Fibroblast of pulmonary artery (primary cell): ENCODE measurements around the gene ZAR1.

Experiments used
- DNase-seq: peaks from one replicate; pipeline ENCODE4 v3.0.0-alpha.2; 2010; ENCODE audit warnings: low read depth
- H3K4me3 ChIP-seq: replicated peaks from 2 replicates; pipeline ENCODE4 v1.5.1; 2011; ENCODE audit warnings: low read depth, mild to moderate bottlenecking, control low read depth, low read length, moderate library complexity
- TF ChIP-seq, protein P1 (sequence below): IDR thresholded peaks from 2 replicates; pipeline ENCODE4 v1.5.1; 2011; ENCODE audit warnings: mild to moderate bottlenecking, control low read depth, low read length, inconsistent platforms; ENCODE audit errors: missing control alignments

The ZAR1 gene

DNA sequence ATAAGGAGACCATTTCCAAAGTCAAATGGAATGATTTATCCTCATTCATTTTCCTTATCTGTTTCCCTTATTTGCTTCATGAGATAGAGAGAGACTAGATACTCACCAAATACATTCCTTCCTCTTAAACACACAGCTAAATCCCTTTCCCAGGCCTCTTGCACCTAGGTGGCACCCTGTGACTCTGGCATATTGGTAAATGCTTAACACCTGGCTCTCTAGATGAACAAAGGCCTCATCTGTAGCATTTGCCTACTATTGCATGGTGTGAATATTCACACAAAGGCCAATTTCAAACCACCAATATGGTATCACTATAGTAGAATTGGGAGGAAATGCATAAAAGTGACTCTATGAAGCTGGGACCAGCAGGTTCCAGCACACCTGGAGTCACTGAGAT lies 29.1 kb upstream of the ZAR1 start:
- DNase-seq = no peak
- TF ChIP-seq, protein P1, sequence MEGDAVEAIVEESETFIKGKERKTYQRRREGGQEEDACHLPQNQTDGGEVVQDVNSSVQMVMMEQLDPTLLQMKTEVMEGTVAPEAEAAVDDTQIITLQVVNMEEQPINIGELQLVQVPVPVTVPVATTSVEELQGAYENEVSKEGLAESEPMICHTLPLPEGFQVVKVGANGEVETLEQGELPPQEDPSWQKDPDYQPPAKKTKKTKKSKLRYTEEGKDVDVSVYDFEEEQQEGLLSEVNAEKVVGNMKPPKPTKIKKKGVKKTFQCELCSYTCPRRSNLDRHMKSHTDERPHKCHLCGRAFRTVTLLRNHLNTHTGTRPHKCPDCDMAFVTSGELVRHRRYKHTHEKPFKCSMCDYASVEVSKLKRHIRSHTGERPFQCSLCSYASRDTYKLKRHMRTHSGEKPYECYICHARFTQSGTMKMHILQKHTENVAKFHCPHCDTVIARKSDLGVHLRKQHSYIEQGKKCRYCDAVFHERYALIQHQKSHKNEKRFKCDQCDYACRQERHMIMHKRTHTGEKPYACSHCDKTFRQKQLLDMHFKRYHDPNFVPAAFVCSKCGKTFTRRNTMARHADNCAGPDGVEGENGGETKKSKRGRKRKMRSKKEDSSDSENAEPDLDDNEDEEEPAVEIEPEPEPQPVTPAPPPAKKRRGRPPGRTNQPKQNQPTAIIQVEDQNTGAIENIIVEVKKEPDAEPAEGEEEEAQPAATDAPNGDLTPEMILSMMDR = no peak
- H3K4me3 ChIP-seq = no peak overlapping the region

DNA sequence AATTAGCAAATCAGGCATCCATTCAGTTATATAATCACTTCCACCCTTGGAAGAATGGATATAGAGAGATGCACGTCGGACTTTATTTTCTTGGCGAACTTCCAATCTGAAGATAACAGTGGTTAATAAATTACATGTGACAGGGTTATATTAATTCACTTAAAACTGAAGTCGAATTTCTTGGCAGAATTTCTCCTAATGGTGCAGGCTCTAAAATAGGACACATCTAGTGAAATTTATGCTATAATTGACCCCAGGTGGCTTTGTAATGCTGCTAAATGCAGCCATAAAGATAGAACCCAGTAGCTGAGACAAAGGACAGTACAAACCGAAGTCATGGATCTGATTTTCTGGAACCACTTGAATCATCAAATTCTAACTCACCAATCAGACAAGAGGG lies 27.7 kb upstream of the ZAR1 start:
- no peak overlapping the region for H3K4me3 ChIP-seq
- TF ChIP-seq, protein P1 = no peak
- DNase-seq = no peak

DNA sequence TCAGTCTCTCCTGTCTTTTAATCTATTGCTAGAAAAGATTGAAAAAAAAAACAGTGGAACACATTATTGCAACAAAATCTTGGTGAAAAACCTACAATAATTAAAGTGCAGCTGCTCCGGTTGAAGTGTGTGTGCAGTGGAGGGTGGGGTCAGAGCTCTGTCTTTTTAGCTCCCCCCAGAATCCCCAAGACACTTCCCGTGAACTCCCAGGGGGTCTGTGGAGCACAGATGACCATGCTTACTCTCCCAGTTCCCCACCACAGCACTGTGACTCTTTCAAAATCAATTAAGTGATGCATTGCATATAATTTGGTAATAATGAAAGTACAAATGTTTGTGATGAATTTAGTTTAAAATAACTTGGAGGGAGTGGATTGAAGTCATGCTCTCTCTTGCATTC lies 22.6 kb upstream of the ZAR1 start:
- TF ChIP-seq, protein P1 = no peak
- DNase-seq = no peak
- H3K4me3 ChIP-seq = no peak overlapping the region

DNA sequence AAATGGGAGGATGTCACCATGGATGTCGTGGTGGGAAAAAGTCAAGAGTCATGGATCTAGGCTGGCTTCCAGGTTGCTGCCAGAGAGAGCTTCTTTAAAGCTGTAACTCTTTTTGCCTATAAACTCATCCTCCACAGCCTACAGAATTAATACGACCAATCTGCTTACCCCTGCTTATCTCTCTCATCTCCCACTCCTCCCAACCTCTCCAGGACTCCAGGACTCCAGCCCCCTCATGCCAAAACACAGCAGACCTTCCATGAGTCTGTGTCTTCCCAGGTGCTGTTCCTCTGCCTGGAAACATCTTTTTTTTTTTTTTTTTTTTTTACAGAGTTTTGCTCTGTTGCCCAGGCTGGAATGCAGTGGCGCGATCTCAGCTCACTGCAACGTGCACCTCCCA lies 22.2 kb upstream of the ZAR1 start:
- TF ChIP-seq, protein P1 = no peak
- no peak for DNase-seq
- no peak overlapping the region for H3K4me3 ChIP-seq

DNA sequence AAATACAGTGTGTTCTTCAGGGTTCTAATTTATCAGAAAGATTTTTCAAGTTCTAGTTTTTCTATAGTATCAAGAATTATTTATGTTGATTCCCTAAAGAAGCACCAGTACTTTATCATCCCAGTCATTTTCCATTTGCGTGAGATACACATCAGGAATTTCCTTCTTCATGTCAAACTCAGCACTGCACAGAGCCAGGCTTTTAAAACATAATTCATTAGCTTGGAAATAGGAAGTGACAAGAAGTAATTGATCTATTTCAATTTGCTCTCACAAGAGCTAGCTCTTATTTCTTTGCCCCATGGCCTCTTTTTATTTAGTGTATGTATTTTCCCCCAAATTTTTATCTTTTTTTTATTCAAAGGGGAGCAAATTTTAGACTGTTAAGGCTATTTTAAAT lies 19.9 kb upstream of the ZAR1 start:
- no peak for DNase-seq
- TF ChIP-seq, protein P1 = no peak
- H3K4me3 ChIP-seq = no peak overlapping the region

DNA sequence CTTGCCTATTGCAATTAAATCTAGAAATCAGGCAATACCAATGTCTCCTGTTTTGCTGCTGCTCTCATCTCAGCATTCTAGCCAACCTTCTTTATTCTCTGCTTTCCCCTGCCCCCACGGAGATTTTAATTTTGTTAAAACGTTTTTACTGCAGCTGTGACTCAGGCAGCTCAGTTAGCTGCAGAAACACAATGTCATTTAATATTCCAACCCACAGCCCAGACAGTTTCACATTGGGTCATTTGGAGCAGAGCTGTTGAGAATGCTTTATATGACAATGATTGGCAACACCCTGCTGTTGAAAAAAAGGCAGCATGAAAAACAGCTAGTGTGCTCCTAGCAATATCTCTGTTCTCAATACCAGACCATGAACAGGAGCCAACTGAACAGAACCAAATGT lies 19.5 kb upstream of the ZAR1 start:
- DNase-seq = no peak
- no peak overlapping the region for H3K4me3 ChIP-seq

DNA sequence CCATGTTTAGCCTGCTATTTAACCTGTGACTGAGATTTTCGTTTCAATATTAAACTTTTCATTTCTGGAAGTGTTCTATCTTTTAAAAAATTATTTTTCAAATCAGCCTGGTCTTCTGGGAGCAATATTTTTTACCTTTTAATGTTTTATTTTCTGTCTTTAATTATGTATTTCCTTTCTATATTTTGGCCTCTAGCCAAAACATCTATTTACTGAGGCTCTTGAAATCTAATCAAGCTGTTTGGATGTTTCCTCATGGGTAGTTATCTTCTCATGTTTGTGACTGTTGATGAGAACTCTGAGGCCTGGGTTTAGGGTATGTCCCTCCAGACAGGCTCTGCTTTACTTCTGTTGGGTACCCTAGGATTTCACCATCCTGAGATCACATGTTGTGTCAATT lies 17.3 kb upstream of the ZAR1 start:
- H3K4me3 ChIP-seq = no peak overlapping the region
- no peak for DNase-seq
- TF ChIP-seq, protein P1 = no peak

More for the DNA sequence above, 19.5 kb upstream of the ZAR1 start:
- TF ChIP-seq, protein P1 = no peak
